ENCODE measurements around the gene KLRC2.
"Not testable (repeated sequence)": the region's sequence is repeated elsewhere in the genome, so short reads cannot be mapped to it uniquely, and the experiment has no call there.

DNA sequence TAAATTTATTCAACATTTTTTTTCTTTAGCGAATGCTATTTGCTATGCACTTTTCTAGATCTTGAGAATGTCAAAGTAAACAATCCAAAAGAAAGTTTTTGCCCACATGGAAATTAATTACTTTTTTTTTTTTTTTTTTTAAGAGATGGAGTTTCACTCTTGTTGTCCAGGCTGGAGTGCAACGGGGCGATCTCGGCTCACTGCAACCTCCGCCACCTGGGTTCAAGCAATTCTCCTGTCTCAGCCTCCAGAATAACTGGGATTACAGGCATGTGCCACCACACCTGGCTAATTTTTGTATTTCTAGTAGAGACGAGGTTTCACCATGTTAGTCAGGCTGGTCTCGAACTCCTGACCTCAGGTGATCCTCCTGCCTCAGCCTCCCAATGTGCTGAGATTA, 44.8 kb downstream of the KLRC2 start:
- TF ChIP-seq EZH2 (IDR thresholded peaks at IDR 0.05; ENCODE audit: borderline replicate concordance, low read depth, low read length, poor library complexity, severe bottlenecking) = not testable (repeated sequence)
- TF ChIP-seq, protein P1, sequence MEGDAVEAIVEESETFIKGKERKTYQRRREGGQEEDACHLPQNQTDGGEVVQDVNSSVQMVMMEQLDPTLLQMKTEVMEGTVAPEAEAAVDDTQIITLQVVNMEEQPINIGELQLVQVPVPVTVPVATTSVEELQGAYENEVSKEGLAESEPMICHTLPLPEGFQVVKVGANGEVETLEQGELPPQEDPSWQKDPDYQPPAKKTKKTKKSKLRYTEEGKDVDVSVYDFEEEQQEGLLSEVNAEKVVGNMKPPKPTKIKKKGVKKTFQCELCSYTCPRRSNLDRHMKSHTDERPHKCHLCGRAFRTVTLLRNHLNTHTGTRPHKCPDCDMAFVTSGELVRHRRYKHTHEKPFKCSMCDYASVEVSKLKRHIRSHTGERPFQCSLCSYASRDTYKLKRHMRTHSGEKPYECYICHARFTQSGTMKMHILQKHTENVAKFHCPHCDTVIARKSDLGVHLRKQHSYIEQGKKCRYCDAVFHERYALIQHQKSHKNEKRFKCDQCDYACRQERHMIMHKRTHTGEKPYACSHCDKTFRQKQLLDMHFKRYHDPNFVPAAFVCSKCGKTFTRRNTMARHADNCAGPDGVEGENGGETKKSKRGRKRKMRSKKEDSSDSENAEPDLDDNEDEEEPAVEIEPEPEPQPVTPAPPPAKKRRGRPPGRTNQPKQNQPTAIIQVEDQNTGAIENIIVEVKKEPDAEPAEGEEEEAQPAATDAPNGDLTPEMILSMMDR (conservative IDR thresholded peaks at IDR 0.05; ENCODE audit: low read depth, low read length) = not testable (repeated sequence)
